Measurements from ENCODE around the gene VSIG2. TPM values are rescaled to one million over a fixed set of nuclear protein-coding genes. Genes with fewer than 3 reads are reported as not detected.

Gene VSIG2, protein sequence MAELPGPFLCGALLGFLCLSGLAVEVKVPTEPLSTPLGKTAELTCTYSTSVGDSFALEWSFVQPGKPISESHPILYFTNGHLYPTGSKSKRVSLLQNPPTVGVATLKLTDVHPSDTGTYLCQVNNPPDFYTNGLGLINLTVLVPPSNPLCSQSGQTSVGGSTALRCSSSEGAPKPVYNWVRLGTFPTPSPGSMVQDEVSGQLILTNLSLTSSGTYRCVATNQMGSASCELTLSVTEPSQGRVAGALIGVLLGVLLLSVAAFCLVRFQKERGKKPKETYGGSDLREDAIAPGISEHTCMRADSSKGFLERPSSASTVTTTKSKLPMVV
- not detected for total RNA-seq

GRCh38 chr11:124751741-124752470, at the start of gene VSIG2:
VSIG2 (minus strand) TSS chr11:124752255; CDS start chr11:124752137, 118 bp downstream.

DNA sequence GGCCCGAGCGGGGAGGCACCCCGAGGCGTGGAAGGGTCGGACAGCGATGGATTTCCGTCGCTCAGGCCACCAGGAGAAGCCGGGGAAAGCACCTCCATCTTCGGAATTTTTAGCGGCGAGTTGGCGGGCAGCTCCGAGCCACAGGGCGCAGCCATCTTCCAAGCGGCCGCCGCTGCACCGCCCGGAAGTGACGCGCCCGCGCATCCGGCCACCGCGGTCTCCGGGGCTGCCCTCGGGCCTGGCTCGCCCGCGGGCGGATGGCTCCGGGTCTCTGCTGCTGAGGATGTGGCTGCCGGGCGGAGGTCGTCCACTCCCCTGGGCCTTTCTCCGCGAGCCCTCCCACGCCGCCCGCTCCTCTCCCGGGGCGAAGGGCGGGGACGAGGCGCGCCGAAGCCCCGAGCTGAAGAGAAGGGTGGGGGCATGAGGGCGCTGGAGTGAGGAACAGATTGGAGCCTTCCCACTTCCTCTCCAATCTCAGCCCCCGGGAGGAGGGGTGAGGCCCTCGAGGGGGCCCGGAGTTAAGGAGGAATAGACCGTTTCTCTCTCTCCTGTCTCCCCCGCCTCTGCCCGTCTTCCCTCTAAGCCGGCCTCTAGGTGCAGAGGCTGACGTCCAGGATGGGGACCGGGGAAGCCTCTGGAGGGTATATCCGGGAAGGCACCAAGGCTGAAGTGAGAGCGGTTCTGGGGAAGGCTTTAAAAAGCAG, 48.3 kb upstream of the VSIG2 start, which contains the start of gene MSANTD2:
Gene MSANTD2, minus strand, starts transcription at position 181 of the 704 bp plus-strand sequence. Its CDS starts 26 bp downstream, at position 155.

GRCh38 chr11:124762105-124762623, 10.1 kb upstream of the VSIG2 start, which contains the start of gene ESAM:
ESAM (minus strand) TSS chr11:124762290; CDS start chr11:124762154, 136 bp downstream.

GRCh38 chr11:124739479-124740276, 12.4 kb downstream of the VSIG2 start, which contains the start of gene NRGN:
NRGN (plus strand) TSS chr11:124739942; CDS start chr11:124740085, 143 bp downstream.

Other genes starting within 250 kb of the VSIG2 start
- not detected for gene OR8B12, start 208.6 kb downstream of the VSIG2 start, total RNA-seq
- gene OR8A1, start 182.3 kb downstream of the VSIG2 start, total RNA-seq, result not detected
- not detected for gene PANX3, start 140.8 kb downstream of the VSIG2 start, total RNA-seq
- gene TBRG1, start 129.4 kb downstream of the VSIG2 start, total RNA-seq, result 10 to 100 TPM; 19.6 to 27.2 TPM
- 1 to 10 TPM; 6.7 to 8.9 TPM for gene SIAE, start 78.5 kb downstream of the VSIG2 start, total RNA-seq
- 1 to 10 TPM; 6.0 to 6.9 TPM for gene SPA17, start 78.4 kb downstream of the VSIG2 start, total RNA-seq
- gene NRGN, start 12.3 kb downstream of the VSIG2 start, total RNA-seq, result 1 to 10 TPM in 1 of 2 donors, under 1 TPM in 1; 0.33 to 1.4 TPM
- gene ESAM, start 10.0 kb upstream of the VSIG2 start, total RNA-seq, result under 1 TPM in 1 of 2 donors, not detected in 1; under 0.01 TPM
- 1 to 10 TPM; 5.2 to 8.3 TPM for gene MSANTD2, start 48.2 kb upstream of the VSIG2 start, total RNA-seq
- 1 to 10 TPM; 3.7 to 6.9 TPM for gene ROBO3, start 113.2 kb upstream of the VSIG2 start, total RNA-seq
- under 1 TPM in 1 of 2 donors, not detected in 1; 0.34 TPM for gene ROBO4, start 145.6 kb upstream of the VSIG2 start, total RNA-seq
- gene HEPN1, start 167.0 kb upstream of the VSIG2 start, total RNA-seq, result not detected
- not detected for gene HEPACAM, start 183.8 kb upstream of the VSIG2 start, total RNA-seq
- gene CCDC15, start 201.9 kb upstream of the VSIG2 start, total RNA-seq, result 1 to 10 TPM; 2.8 to 3.3 TPM